ENCODE measurements around the gene AFTPH. TPM values are rescaled to one million over a fixed set of nuclear protein-coding genes. Genes with fewer than 3 reads are reported as not detected.

The AFTPH gene
- total and polyA plus RNA-seq, 12 donors, result 7.9 to 22.3 (median 11.0) TPM

GRCh38 chr2:64532030-64532429, 7.9 kb downstream of the AFTPH start:
- intact Hi-C loops (cut with DNase I), result no loop called here
- DNase-seq (no peak), ATAC-seq (no peak)
- peaks cover 0 to 45% (median 24%) of the 10 kb centered on the region in 9 donors for H3K4me1 ChIP-seq
- H3K27me3 ChIP-seq, result no peaks in the 10 kb centered on the region
- no peaks in the 10 kb centered on the region for H3K36me3 ChIP-seq
- no peak for TF ChIP-seq CTCF (IDR thresholded peaks at IDR 0.05)
- no peaks in the 10 kb centered on the region for H3K9me3 ChIP-seq
- H3K27ac ChIP-seq, result no peak overlapping the region
- no peak overlapping the region for H3K4me3 ChIP-seq

DNA sequence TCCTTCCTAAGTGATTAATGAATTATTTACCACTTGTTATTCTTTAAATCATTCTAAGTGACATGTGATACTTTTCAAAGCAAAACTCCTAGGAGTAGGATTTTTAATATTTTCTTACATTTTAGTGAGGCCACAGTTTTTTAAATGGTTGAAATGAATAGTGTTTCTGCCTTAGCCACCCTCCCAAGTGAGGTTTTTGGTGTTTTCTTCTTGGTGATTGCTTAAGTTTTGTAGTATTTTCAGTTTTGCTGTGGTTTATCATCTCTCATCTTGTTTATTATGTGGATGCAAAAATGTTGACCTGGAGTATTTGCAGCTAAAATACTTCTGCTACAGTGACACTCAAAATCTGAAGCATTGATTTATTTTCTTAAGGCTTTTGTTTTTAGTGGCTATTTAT, 9.8 kb downstream of the AFTPH start:
- Histone ChIP-seq H3K36me3 (no peaks in the 10 kb centered on the region), H3K4me1 (peaks cover 0 to 44% (median 10%) of the 10 kb centered on the region in 9 donors), H3K27me3 (no peaks in the 10 kb centered on the region), H3K27ac (no peak overlapping the region), H3K4me3 (no peak overlapping the region), H3K9me3 (no peaks in the 10 kb centered on the region)
- no peak for DNase-seq
- no peak for TF ChIP-seq CTCF (IDR thresholded peaks at IDR 0.05)
- no peak for ATAC-seq
- intact Hi-C loops (cut with DNase I), result no loop called here

- no peak for ATAC-seq
Measured at GRCh38 chr2:64534363-64534762, 10.2 kb downstream of the AFTPH start.

GRCh38 chr2:64535024-64535423, 10.9 kb downstream of the AFTPH start:
- Histone ChIP-seq H3K4me1 (peaks cover 0 to 52% (median 15%) of the 10 kb centered on the region in 9 donors), H3K9me3 (no peaks in the 10 kb centered on the region)

More at GRCh38 chr2:64534363-64534762, 10.2 kb downstream of the AFTPH start:
- no peak for DNase-seq
- no peak for TF ChIP-seq CTCF (IDR thresholded peaks at IDR 0.05)
- H3K27me3 ChIP-seq, result no peaks in the 10 kb centered on the region
- no peak overlapping the region for H3K27ac ChIP-seq
- intact Hi-C loops (cut with DNase I), result no loop called here
- no peaks in the 10 kb centered on the region for H3K36me3 ChIP-seq
- 87 to 89% methylated on average over 3 of the region's 3 CpGs for WGBS, 2 donors
- no peaks in the 10 kb centered on the region for H3K9me3 ChIP-seq
- H3K4me1 ChIP-seq, result peaks cover 0 to 45% (median 12%) of the 10 kb centered on the region in 9 donors
- H3K4me3 ChIP-seq, result no peak overlapping the region

More at GRCh38 chr2:64535024-64535423, 10.9 kb downstream of the AFTPH start:
- ATAC-seq (no peak), DNase-seq (no peak)
- TF ChIP-seq CTCF (IDR thresholded peaks at IDR 0.05), result no peak
- 97 to 100% methylated on average over 1 of the region's 1 CpG for WGBS, 2 donors
- Histone ChIP-seq H3K36me3 (no peaks in the 10 kb centered on the region), H3K27me3 (no peaks in the 10 kb centered on the region), H3K4me3 (no peak overlapping the region), H3K27ac (no peak overlapping the region)
- intact Hi-C loops (cut with DNase I), result no loop called here

Data from heart right ventricle (tissue), 16 donors.